Smooth muscle cell of the umbilical artery (primary cell): ENCODE measurements around the gene NSA2. TPM values are rescaled to one million over a fixed set of nuclear protein-coding genes. Genes with fewer than 3 reads are reported as not detected.

Experiments used
- total RNA-seq: library from RNA; depleted of rRNA; stranded (reverse); fragments of >200 nt; gene quantifications from 2 replicates; pipeline ENCODE4 v1.2.3, GENCODE V29; 2014

Gene NSA2
- 93.5 and 95.7 TPM in 2 replicates for total RNA-seq

GRCh38 chr5:74766849-74767578, at the start of gene NSA2, which contains the start of gene GFM2:
Gene NSA2, plus strand, starts transcription at chr5:74767249. Its CDS starts 112 bp downstream, at chr5:74767361.
Gene GFM2, minus strand, starts transcription at chr5:74767117. Its CDS starts 3,375 bp downstream, at chr5:74763742.

Other genes starting within 250 kb of the NSA2 start
- 217 and 309 TPM in 2 replicates for gene ENC1, start 126.5 kb upstream of the NSA2 start, total RNA-seq
- gene HEXB, start 82.0 kb upstream of the NSA2 start, total RNA-seq = 209 and 270 TPM in 2 replicates
- gene GFM2, start 132 bp upstream of the NSA2 start, total RNA-seq = 62.4 and 74.4 TPM in 2 replicates
- under 0.01 and 0.74 TPM in 2 replicates for gene FAM169A, start 99.1 kb downstream of the NSA2 start, total RNA-seq